Stimulated activated CD4-positive, alpha-beta T cell treated with anti-CD3 and anti-CD28 coated beads, Interleukin-4, amount 100 ng/mL, for 1 hour (primary cell): ENCODE measurements around the gene BCOR.

Experiments
- DNase-seq: peaks from one replicate; pipeline ENCODE4 v3.0.0-alpha.2; 2020

Gene BCOR

GRCh38 chrX:40083120-40083978, 14.4 kb downstream of the BCOR start:
- no peak for DNase-seq

- no peak for DNase-seq
These were observed 15.2 kb downstream of the BCOR start for GRCh38 chrX:40082447-40083119.

GRCh38 chrX:40081679-40082068, 16.1 kb downstream of the BCOR start:
- no peak for DNase-seq

GRCh38 chrX:40080894-40081678, 16.7 kb downstream of the BCOR start:
- DNase-seq = no peak

- DNase-seq = no peak
These were observed 18.2 kb downstream of the BCOR start for GRCh38 chrX:40079572-40079971.

GRCh38 chrX:40078489-40079227, 19.1 kb downstream of the BCOR start:
- DNase-seq = no peak

GRCh38 chrX:40077906-40078305, 19.9 kb downstream of the BCOR start:
- no peak for DNase-seq

GRCh38 chrX:40076750-40077575, 20.8 kb downstream of the BCOR start:
- no peak for DNase-seq

GRCh38 chrX:40074959-40075332, 22.8 kb downstream of the BCOR start:
- no peak for DNase-seq

GRCh38 chrX:40074080-40074958, 23.4 kb downstream of the BCOR start:
- DNase-seq = no peak

- DNase-seq = no peak
These were observed 24.2 kb downstream of the BCOR start for GRCh38 chrX:40073439-40074054.

- no peak for DNase-seq
These were observed 25.5 kb downstream of the BCOR start for GRCh38 chrX:40072246-40072645.

- no peak for DNase-seq
These were observed 29.7 kb downstream of the BCOR start for GRCh38 chrX:40068048-40068447.

GRCh38 chrX:40066700-40067099, 31.1 kb downstream of the BCOR start:
- DNase-seq = no peak

- DNase-seq = no peak
These were observed 32.3 kb downstream of the BCOR start for GRCh38 chrX:40065296-40066046.

GRCh38 chrX:40064055-40064597, 33.6 kb downstream of the BCOR start:
- DNase-seq = no peak

- DNase-seq = no peak
These were observed 34.2 kb downstream of the BCOR start for GRCh38 chrX:40063555-40063954.

- DNase-seq = no peak
These were observed 35.1 kb downstream of the BCOR start for GRCh38 chrX:40062525-40063155.
